ENCODE data around the gene RNF220. TPM values are rescaled to one million over a fixed set of nuclear protein-coding genes. Genes with fewer than 3 reads are reported as not detected.

RNF220 gene
- total and polyA plus RNA-seq, 2 donors (not counting 3 experiments of a cell fraction or from before 2014, with no cell fraction given): 62.7 to 66.6 TPM

DNA sequence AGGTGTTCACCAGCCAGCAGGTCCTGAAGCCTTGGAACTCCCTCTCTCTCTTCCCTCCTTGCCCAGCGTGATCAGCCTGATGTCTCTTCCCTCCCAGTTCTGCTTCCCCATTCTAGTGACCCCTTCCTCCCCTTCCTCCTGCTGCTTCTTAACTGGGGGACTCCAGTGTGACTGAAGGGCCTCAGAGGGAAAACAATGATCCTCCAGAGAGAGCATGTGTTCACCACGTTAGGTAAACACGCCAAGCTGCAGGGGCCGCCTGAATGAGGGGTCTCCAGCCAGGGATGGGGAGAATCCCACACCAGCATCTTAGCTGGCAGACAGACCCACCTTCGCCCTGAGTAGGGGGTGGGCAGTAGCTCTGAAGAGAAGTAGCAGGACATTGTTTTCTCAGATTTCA lies 144.5 kb downstream of the RNF220 start:
- CTCF ChIA-PET: interaction anchor here (0.9 to 1.0 kb wide), 2 partner anchors 22 to 172 kb away, joined by 3 read pairs; no protein-coding TSS in a partner anchor
- no peak for FAIRE-seq
- intact Hi-C loops (cut with micrococcal nuclease): no loop called here

More for the DNA sequence above, 144.5 kb downstream of the RNF220 start:
- no peak overlapping the region for H3K27ac ChIP-seq (ENCODE audit: insufficient read depth, low read depth, low read length)
- no peak for DNase-seq (ENCODE audit: low read depth, low spot score)
- H3K4me2 ChIP-seq (ENCODE audit: insufficient read depth, low read length): no peak overlapping the region
- H3K9me3 ChIP-seq (replicated peaks; ENCODE audit: control insufficient read depth, insufficient read depth, low read length): no peaks in the 10 kb centered on the region
- TF ChIP-seq EZH2 (IDR thresholded peaks at IDR 0.05; ENCODE audit: borderline replicate concordance, low read depth, low read length, severe bottlenecking) (no peak), GATA2 (IDR thresholded peaks at IDR 0.05; ENCODE audit: insufficient read depth, insufficient read length, low read depth, low read length) (no peak), JUN (IDR thresholded peaks at IDR 0.05; ENCODE audit: borderline replicate concordance, insufficient read depth, insufficient read length, low read depth) (no peak), POLR2A (IDR thresholded peaks at IDR 0.05; ENCODE audit: low read depth, low read length) (no peak), FOS (IDR thresholded peaks at IDR 0.05; ENCODE audit: borderline replicate concordance, insufficient read depth, low read length) (no peak)
- TF ChIP-seq, protein P1, sequence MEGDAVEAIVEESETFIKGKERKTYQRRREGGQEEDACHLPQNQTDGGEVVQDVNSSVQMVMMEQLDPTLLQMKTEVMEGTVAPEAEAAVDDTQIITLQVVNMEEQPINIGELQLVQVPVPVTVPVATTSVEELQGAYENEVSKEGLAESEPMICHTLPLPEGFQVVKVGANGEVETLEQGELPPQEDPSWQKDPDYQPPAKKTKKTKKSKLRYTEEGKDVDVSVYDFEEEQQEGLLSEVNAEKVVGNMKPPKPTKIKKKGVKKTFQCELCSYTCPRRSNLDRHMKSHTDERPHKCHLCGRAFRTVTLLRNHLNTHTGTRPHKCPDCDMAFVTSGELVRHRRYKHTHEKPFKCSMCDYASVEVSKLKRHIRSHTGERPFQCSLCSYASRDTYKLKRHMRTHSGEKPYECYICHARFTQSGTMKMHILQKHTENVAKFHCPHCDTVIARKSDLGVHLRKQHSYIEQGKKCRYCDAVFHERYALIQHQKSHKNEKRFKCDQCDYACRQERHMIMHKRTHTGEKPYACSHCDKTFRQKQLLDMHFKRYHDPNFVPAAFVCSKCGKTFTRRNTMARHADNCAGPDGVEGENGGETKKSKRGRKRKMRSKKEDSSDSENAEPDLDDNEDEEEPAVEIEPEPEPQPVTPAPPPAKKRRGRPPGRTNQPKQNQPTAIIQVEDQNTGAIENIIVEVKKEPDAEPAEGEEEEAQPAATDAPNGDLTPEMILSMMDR (IDR thresholded peaks at IDR 0.05; ENCODE audit: extremely low read depth in 1 of 2, insufficient read depth in 1 of 2, low read depth in 1 of 2, low read length in 2 of 2): no peak
- H4K20me1 ChIP-seq (replicated peaks; ENCODE audit: control insufficient read depth, extremely low read depth, insufficient read depth, low read length): no peaks in the 10 kb centered on the region
- no peaks in the 10 kb centered on the region for H3K4me1 ChIP-seq (ENCODE audit: control insufficient read depth, extremely low read depth, insufficient read depth, low read length)
- H3K27me3 ChIP-seq (ENCODE audit: control insufficient read depth in 2 of 2, insufficient read depth in 2 of 2, low read length in 2 of 2): peaks cover 0 to 8% of the 10 kb centered on the region in 2 experiments
- no peak overlapping the region for H3K4me3 ChIP-seq (replicated peaks in 1 of 3; ENCODE audit: insufficient read depth in 1 of 3, low read depth in 1 of 3, low read length in 3 of 3)
- POLR2A ChIA-PET: no interaction called here
- BruUV-seq (replicated peaks): no TSS peak
- H3K9ac ChIP-seq (replicated peaks; ENCODE audit: extremely low read depth, insufficient read depth, low read length): no peak overlapping the region
- no peaks in the 10 kb centered on the region for H3K9me1 ChIP-seq (replicated peaks; ENCODE audit: control insufficient read depth, extremely low read depth, insufficient read depth, low read length)
- dilution Hi-C loops (cut with MboI; ENCODE audit: extremely low pct_ligation_motif_present, low sequenced_read_pairs): no loop called here
- no peak overlapping the region for H2AFZ ChIP-seq (ENCODE audit: low read depth, low read length)
- no peaks in the 10 kb centered on the region for H3K79me2 ChIP-seq (ENCODE audit: control insufficient read depth, insufficient read depth, low read length)
- H3K36me3 ChIP-seq (ENCODE audit: control insufficient read depth in 2 of 2, extremely low read depth in 1 of 2, insufficient read depth in 2 of 2, low read length in 2 of 2): no peaks in the 10 kb centered on the region
